ENCODE data around the gene UBE2G2.

UBE2G2 gene

GRCh38 chr21:44736291-44737004 lies 65.2 kb downstream of the UBE2G2 start:
- ATAC-seq: no peak

GRCh38 chr21:44735821-44736220 lies 65.8 kb downstream of the UBE2G2 start:
- no peak for ATAC-seq
- no peak for TF ChIP-seq ZNF70 (CRISPR knock-in tag; IDR thresholded peaks at IDR 0.05)

More at GRCh38 chr21:44736291-44737004, 65.2 kb downstream of the UBE2G2 start:
- TF ChIP-seq, protein P1, sequence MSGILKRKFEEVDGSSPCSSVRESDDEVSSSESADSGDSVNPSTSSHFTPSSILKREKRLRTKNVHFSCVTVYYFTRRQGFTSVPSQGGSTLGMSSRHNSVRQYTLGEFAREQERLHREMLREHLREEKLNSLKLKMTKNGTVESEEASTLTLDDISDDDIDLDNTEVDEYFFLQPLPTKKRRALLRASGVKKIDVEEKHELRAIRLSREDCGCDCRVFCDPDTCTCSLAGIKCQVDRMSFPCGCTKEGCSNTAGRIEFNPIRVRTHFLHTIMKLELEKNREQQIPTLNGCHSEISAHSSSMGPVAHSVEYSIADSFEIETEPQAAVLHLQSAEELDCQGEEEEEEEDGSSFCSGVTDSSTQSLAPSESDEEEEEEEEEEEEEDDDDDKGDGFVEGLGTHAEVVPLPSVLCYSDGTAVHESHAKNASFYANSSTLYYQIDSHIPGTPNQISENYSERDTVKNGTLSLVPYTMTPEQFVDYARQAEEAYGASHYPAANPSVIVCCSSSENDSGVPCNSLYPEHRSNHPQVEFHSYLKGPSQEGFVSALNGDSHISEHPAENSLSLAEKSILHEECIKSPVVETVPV (CRISPR knock-in tag; IDR thresholded peaks at IDR 0.05): no peak
- no peak for TF ChIP-seq OSR1 (CRISPR knock-in tag; IDR thresholded peaks at IDR 0.05)
- no peak for TF ChIP-seq PATZ1 (CRISPR knock-in tag; IDR thresholded peaks at IDR 0.05; ENCODE audit: borderline replicate concordance)
- TF ChIP-seq ZNF8 (CRISPR knock-in tag; IDR thresholded peaks at IDR 0.05): no peak
- no peak for TF ChIP-seq ARNTL (CRISPR knock-in tag; IDR thresholded peaks at IDR 0.05; ENCODE audit: borderline replicate concordance, low read depth)
- TF ChIP-seq ZNF565 (CRISPR knock-in tag; conservative IDR thresholded peaks at IDR 0.05; ENCODE audit: low read depth): no peak
- no peak for TF ChIP-seq TOX (CRISPR knock-in tag; IDR thresholded peaks at IDR 0.05; ENCODE audit: borderline replicate concordance)
- TF ChIP-seq GLIS3 (CRISPR knock-in tag; IDR thresholded peaks at IDR 0.05): no peak
- no peak for TF ChIP-seq CSDC2 (CRISPR knock-in tag; IDR thresholded peaks at IDR 0.05)

DNA sequence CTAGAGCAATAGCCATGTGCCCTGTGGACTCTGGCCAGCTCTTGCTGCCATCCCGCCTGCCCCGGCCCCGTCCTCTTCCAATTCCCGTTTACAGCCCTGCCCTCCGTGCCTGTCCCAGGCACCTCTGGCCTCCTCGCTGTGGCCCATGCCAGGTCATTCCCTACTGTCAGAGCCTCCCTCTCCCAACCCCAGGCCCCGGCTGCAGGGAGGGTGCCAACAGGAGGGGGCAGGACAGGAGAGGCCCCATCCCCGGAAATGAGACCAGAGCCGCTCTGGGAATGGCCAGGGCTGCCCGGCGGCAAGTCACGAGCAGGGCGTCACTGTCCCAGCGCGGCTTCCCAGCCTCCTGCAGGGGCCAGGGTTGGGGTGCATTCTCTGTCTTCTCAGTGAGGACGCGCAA lies 66.8 kb downstream of the UBE2G2 start:
- TF ChIP-seq GLIS3 (CRISPR knock-in tag; IDR thresholded peaks at IDR 0.05): no peak
- no peak for TF ChIP-seq TCF4 (CRISPR knock-in tag; IDR thresholded peaks at IDR 0.05; ENCODE audit: borderline replicate concordance)
- no peak for TF ChIP-seq ZC3H10 (CRISPR knock-in tag; IDR thresholded peaks at IDR 0.05)
- TF ChIP-seq, protein P2, sequence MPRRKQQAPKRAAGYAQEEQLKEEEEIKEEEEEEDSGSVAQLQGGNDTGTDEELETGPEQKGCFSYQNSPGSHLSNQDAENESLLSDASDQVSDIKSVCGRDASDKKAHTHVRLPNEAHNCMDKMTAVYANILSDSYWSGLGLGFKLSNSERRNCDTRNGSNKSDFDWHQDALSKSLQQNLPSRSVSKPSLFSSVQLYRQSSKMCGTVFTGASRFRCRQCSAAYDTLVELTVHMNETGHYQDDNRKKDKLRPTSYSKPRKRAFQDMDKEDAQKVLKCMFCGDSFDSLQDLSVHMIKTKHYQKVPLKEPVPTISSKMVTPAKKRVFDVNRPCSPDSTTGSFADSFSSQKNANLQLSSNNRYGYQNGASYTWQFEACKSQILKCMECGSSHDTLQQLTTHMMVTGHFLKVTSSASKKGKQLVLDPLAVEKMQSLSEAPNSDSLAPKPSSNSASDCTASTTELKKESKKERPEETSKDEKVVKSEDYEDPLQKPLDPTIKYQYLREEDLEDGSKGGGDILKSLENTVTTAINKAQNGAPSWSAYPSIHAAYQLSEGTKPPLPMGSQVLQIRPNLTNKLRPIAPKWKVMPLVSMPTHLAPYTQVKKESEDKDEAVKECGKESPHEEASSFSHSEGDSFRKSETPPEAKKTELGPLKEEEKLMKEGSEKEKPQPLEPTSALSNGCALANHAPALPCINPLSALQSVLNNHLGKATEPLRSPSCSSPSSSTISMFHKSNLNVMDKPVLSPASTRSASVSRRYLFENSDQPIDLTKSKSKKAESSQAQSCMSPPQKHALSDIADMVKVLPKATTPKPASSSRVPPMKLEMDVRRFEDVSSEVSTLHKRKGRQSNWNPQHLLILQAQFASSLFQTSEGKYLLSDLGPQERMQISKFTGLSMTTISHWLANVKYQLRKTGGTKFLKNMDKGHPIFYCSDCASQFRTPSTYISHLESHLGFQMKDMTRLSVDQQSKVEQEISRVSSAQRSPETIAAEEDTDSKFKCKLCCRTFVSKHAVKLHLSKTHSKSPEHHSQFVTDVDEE (CRISPR knock-in tag; IDR thresholded peaks at IDR 0.05): no peak
- TF ChIP-seq, protein P3, sequence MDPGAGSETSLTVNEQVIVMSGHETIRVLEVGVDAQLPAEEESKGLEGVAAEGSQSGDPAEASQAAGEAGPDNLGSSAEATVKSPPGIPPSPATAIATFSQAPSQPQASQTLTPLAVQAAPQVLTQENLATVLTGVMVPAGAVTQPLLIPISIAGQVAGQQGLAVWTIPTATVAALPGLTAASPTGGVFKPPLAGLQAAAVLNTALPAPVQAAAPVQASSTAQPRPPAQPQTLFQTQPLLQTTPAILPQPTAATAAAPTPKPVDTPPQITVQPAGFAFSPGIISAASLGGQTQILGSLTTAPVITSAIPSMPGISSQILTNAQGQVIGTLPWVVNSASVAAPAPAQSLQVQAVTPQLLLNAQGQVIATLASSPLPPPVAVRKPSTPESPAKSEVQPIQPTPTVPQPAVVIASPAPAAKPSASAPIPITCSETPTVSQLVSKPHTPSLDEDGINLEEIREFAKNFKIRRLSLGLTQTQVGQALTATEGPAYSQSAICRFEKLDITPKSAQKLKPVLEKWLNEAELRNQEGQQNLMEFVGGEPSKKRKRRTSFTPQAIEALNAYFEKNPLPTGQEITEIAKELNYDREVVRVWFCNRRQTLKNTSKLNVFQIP (CRISPR knock-in tag; IDR thresholded peaks at IDR 0.05; ENCODE audit: borderline replicate concordance, low read depth): no peak
- no peak for TF ChIP-seq ISL1 (CRISPR knock-in tag; IDR thresholded peaks at IDR 0.05)
- no peak for TF ChIP-seq PATZ1 (CRISPR knock-in tag; IDR thresholded peaks at IDR 0.05; ENCODE audit: borderline replicate concordance)
- no peak for TF ChIP-seq BACH2 (CRISPR knock-in tag; IDR thresholded peaks at IDR 0.05; ENCODE audit: borderline replicate concordance)
- TF ChIP-seq RARB (CRISPR knock-in tag; IDR thresholded peaks at IDR 0.05): no peak
- no peak for TF ChIP-seq ARNTL (CRISPR knock-in tag; IDR thresholded peaks at IDR 0.05; ENCODE audit: borderline replicate concordance, low read depth)
- TF ChIP-seq OSR1 (CRISPR knock-in tag; IDR thresholded peaks at IDR 0.05): no peak
- TF ChIP-seq ZNF70 (CRISPR knock-in tag; IDR thresholded peaks at IDR 0.05): no peak
- TF ChIP-seq TOX (CRISPR knock-in tag; IDR thresholded peaks at IDR 0.05; ENCODE audit: borderline replicate concordance): no peak
- ATAC-seq: no peak

All from SK-N-SH treated with all-trans-retinoic acid at 6 μM for 48 hours (cell line).